Measurements from ENCODE around the gene FIG4. TPM values are rescaled to one million over a fixed set of nuclear protein-coding genes. Genes with fewer than 3 reads are reported as not detected.

The FIG4 gene
- total RNA-seq, 1 experiment from 2014 or later, result 7.3 TPM

- H3K27me3 ChIP-seq (replicated peaks; ENCODE audit: control insufficient read depth, insufficient read depth, low read length), result no peaks in the 10 kb centered on the region
- no peaks in the 10 kb centered on the region for H3K4me1 Mint-ChIP-seq (ENCODE audit: low read depth, unreplicated experiment)
- H3K9me3 ChIP-seq, result no peaks in the 10 kb centered on the region
- H3K9me3 Mint-ChIP-seq (ENCODE audit: unreplicated experiment), result peaks cover 10% of the 10 kb centered on the region
- no TSS peak for BruUV-seq (replicated peaks)
- H3K27ac Mint-ChIP-seq (ENCODE audit: unreplicated experiment), result no peak overlapping the region
- no peaks in the 10 kb centered on the region for H3K4me1 ChIP-seq
- TF ChIP-seq CTCF (IDR thresholded peaks at IDR 0.05; ENCODE audit: insufficient read depth in 1 of 2, low read depth in 1 of 2, low read length in 1 of 2, severe bottlenecking in 1 of 2, unreplicated experiment in 1 of 2), result no peak
- intact Hi-C loops (cut with micrococcal nuclease; ENCODE audit: unreplicated experiment), result no loop called here
- peaks cover 6% of the 10 kb centered on the region for H3K36me3 Mint-ChIP-seq (ENCODE audit: insufficient read depth, unreplicated experiment)
- ChIA-PET CTCF (no interaction called here), POLR2A (no interaction called here)
- H3K4me3 Mint-ChIP-seq (ENCODE audit: unreplicated experiment), result no peak overlapping the region
- DNase-seq, result no peak
- H3K27me3 Mint-ChIP-seq (ENCODE audit: insufficient read depth, unreplicated experiment), result no peaks in the 10 kb centered on the region
- no peak overlapping the region for H3K4me3 ChIP-seq (ENCODE audit: low read depth, low read length)
- H3K36me3 ChIP-seq (ENCODE audit: control insufficient read depth, insufficient read depth, low read length), result no peaks in the 10 kb centered on the region
Observed at GRCh38 chr6:109736273-109737025, 45.4 kb downstream of the FIG4 start.

GRCh38 chr6:109738255-109738654, 47.2 kb downstream of the FIG4 start:
- CTCF ChIA-PET, result no interaction called here
- DNase-seq, result no peak
- POLR2A ChIA-PET, result no interaction called here
- Histone ChIP-seq H3K4me1 (no peaks in the 10 kb centered on the region), H3K9me3 (no peaks in the 10 kb centered on the region), H3K4me3 (ENCODE audit: low read depth, low read length) (no peak overlapping the region), H3K36me3 (ENCODE audit: control insufficient read depth, insufficient read depth, low read length) (no peaks in the 10 kb centered on the region), H3K27me3 (replicated peaks; ENCODE audit: control insufficient read depth, insufficient read depth, low read length) (no peaks in the 10 kb centered on the region)
- TF ChIP-seq CTCF (IDR thresholded peaks at IDR 0.05; ENCODE audit: insufficient read depth in 1 of 2, low read depth in 1 of 2, low read length in 1 of 2, severe bottlenecking in 1 of 2, unreplicated experiment in 1 of 2), result no peak
- Mint-ChIP-seq H3K4me1 (ENCODE audit: low read depth, unreplicated experiment) (no peaks in the 10 kb centered on the region), H3K27ac (ENCODE audit: unreplicated experiment) (no peak overlapping the region), H3K36me3 (ENCODE audit: insufficient read depth, unreplicated experiment) (peaks cover 6% of the 10 kb centered on the region), H3K27me3 (ENCODE audit: insufficient read depth, unreplicated experiment) (no peaks in the 10 kb centered on the region), H3K4me3 (ENCODE audit: unreplicated experiment) (no peak overlapping the region), H3K9me3 (ENCODE audit: unreplicated experiment) (peaks cover 10% of the 10 kb centered on the region)
- intact Hi-C loops (cut with micrococcal nuclease; ENCODE audit: unreplicated experiment), result no loop called here
- no TSS peak for BruUV-seq (replicated peaks)

- H3K27ac Mint-ChIP-seq (ENCODE audit: unreplicated experiment), result no peak overlapping the region
- no peaks in the 10 kb centered on the region for H3K4me1 Mint-ChIP-seq (ENCODE audit: low read depth, unreplicated experiment)
- H3K36me3 Mint-ChIP-seq (ENCODE audit: insufficient read depth, unreplicated experiment), result peaks cover 6% of the 10 kb centered on the region
- no peaks in the 10 kb centered on the region for H3K9me3 ChIP-seq
- H3K4me3 Mint-ChIP-seq (ENCODE audit: unreplicated experiment), result no peak overlapping the region
- BruUV-seq (replicated peaks), result no TSS peak
- H3K4me1 ChIP-seq, result no peaks in the 10 kb centered on the region
- H3K9me3 Mint-ChIP-seq (ENCODE audit: unreplicated experiment), result peaks cover 10% of the 10 kb centered on the region
- no peaks in the 10 kb centered on the region for H3K27me3 ChIP-seq (replicated peaks; ENCODE audit: control insufficient read depth, insufficient read depth, low read length)
- no peaks in the 10 kb centered on the region for H3K36me3 ChIP-seq (ENCODE audit: control insufficient read depth, insufficient read depth, low read length)
- no peaks in the 10 kb centered on the region for H3K27me3 Mint-ChIP-seq (ENCODE audit: insufficient read depth, unreplicated experiment)
- ChIA-PET CTCF (no interaction called here), POLR2A (no interaction called here)
- DNase-seq, result no peak
- intact Hi-C loops (cut with micrococcal nuclease; ENCODE audit: unreplicated experiment), result no loop called here
- no peak for TF ChIP-seq CTCF (IDR thresholded peaks at IDR 0.05; ENCODE audit: insufficient read depth in 1 of 2, low read depth in 1 of 2, low read length in 1 of 2, severe bottlenecking in 1 of 2, unreplicated experiment in 1 of 2)
- no peak overlapping the region for H3K4me3 ChIP-seq (ENCODE audit: low read depth, low read length)
Observed at GRCh38 chr6:109738667-109739066, 47.6 kb downstream of the FIG4 start.

Data from Caco-2 (cell line).